Stomach (tissue), 4 donors: ENCODE measurements around the gene ZNF587.

ENCODE experiments used
- CTCF ChIP-seq, 7 experiments: fragments of 450-650 bp in 4 of 7; fragments of 200-600 bp in 3 of 7; sonication (generic) in 3 of 7; IDR thresholded peaks; one replicate each; pipeline ENCODE4 v1.5.1; 2016 to 2019; ENCODE audit warnings: antibody characterized with exemption in 7 of 7, control low read depth in 2 of 7, mild to moderate bottlenecking in 1 of 7
- POLR2A ChIP-seq, 4 donors: fragments of 450-650 bp; IDR thresholded peaks; one replicate each; pipeline ENCODE4 v1.6.1; 2016; ENCODE audit warnings: antibody characterized with exemption in 4 of 4, control low read depth in 2 of 4, mild to moderate bottlenecking in 1 of 4, moderate library complexity in 1 of 4

- TF ChIP-seq CTCF (IDR thresholded peaks at IDR 0.05) (no peak), POLR2A (IDR thresholded peaks at IDR 0.05) (peak in 2 of 4 donors; percentile 64 to 95)
These were observed 35.0 kb upstream of the ZNF587 start, which contains the start of gene ZNF552 for GRCh38 chr19:57814505-57815246.
